ENCODE results near the gene MAGI2.

MAGI2 gene

DNA sequence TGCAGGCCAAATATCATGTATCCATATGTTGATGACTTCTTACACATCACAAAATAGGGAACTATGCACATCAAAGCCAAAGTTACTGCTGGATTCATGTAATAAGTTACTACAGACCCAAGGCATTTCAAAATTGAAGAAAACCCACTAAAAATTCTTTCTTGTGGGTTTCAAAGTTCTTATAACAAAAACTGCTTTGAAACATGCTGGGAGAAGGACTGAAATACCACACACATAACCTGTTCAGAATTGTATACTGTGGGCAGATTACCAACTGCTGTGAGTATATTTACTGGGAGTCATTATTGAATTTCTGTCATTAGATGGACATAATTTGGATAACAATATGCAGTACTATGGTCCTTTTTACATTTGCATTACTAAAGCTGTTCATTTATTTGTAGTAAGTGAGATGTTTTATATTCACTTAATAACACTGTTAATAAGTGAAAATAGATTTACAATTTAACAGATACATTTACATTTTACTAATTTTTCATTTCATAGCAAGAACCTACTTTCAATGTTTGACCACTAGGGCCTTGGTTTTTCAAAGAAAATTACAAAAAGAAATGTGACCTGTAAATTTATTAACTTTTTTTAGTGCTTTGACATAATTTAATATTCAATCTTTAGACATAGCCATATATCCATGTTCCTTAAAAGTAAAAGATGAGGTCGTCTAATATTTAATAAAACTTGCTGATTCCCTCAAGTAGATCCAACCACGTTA lies 132.6 kb downstream of the MAGI2 start:
- H3K4me3 ChIP-seq (ENCODE audit: low read depth, low read length) = no peak overlapping the region
- TF ChIP-seq, protein P1, sequence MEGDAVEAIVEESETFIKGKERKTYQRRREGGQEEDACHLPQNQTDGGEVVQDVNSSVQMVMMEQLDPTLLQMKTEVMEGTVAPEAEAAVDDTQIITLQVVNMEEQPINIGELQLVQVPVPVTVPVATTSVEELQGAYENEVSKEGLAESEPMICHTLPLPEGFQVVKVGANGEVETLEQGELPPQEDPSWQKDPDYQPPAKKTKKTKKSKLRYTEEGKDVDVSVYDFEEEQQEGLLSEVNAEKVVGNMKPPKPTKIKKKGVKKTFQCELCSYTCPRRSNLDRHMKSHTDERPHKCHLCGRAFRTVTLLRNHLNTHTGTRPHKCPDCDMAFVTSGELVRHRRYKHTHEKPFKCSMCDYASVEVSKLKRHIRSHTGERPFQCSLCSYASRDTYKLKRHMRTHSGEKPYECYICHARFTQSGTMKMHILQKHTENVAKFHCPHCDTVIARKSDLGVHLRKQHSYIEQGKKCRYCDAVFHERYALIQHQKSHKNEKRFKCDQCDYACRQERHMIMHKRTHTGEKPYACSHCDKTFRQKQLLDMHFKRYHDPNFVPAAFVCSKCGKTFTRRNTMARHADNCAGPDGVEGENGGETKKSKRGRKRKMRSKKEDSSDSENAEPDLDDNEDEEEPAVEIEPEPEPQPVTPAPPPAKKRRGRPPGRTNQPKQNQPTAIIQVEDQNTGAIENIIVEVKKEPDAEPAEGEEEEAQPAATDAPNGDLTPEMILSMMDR (conservative IDR thresholded peaks at IDR 0.05; ENCODE audit: low read depth, low read length) = peak; percentile 19
- peak; percentile 55 for DNase-seq (ENCODE audit: low read depth)

DNA sequence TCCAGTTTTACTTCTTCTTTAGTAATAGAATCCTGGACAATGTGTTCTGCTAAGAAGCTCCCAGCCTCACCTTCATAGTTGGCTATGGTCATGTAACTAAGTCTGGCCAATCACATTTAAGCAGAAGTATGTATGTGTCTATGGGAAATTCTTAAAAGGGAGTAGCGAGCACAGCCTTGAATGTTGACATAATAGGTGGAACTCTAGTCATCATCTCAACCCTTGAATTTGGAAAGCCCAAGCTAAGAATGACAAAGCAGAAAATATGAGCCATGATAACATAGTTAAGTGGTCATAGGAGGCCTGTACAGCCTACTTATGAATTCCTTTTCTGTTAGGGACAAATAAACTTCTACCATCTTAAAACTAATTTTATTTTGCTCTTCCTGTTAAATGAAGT lies 134.1 kb downstream of the MAGI2 start:
- DNase-seq (ENCODE audit: low read depth) = no peak
- TF ChIP-seq, protein P1 (conservative IDR thresholded peaks at IDR 0.05; ENCODE audit: low read depth, low read length) = no peak
- H3K4me3 ChIP-seq (ENCODE audit: low read depth, low read length) = no peak overlapping the region

DNA sequence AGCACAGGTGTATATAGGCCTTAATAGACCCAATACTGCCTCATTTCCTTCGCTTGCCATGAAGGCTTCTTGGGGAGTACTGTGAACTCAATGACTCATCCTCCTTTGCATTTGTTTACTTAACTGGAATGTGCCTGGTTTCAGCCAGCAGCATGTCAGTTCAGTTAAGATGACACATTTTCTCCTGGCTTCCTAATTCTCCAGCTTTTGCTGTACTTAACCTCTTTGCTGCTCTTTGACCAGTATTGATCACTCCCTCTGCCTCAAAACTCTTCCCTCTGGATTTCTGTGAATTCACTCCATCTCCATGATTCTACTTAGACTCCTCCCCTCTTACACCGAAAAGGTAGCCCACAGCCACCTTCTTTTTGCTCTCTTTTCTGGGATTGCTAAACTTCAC lies 135.7 kb downstream of the MAGI2 start:
- DNase-seq (ENCODE audit: low read depth) = peak; percentile 90
- TF ChIP-seq, protein P1 (conservative IDR thresholded peaks at IDR 0.05; ENCODE audit: low read depth, low read length) = no peak
- no peak overlapping the region for H3K4me3 ChIP-seq (ENCODE audit: low read depth, low read length)

DNA sequence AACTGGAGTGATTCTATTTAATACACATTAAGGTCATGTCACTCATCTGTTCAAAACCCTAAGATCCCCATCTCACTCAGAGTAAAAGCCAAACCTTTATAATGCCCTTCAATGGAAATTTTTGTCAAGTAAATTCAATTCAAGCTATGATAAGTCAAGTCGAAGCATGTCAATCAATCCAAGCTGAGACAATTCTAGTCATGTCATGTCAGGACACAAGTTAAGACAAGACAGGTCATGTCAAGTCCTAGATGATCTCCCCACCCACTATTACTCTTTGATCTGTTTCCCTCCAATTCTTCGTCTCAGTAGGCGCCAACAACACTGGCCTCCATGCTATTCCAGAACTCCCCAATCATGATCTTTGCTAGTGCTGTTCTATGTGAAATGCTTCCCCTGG lies 141.4 kb downstream of the MAGI2 start:
- DNase-seq (ENCODE audit: low read depth) = no peak
- TF ChIP-seq, protein P1 (conservative IDR thresholded peaks at IDR 0.05; ENCODE audit: low read depth, low read length) = no peak
- no peak overlapping the region for H3K4me3 ChIP-seq (ENCODE audit: low read depth, low read length)

DNA sequence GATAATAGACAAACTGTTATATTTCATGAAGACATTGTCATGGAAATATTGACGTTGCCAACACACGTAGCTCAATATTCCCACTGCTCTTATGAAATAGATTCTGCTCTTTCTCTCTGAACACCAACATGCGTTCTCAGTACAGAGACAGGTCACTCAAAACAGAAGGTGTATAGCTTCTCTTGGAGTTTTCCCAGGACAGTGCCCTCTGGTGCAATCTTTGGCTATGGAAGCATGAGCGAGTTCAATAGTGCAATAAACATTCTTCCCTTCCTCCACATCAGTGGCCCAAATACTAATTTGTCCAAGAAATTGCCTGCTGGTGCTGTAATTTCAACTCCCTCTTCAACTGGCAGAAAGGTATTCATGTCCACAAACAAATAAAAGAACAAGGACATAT lies 145.3 kb downstream of the MAGI2 start:
- DNase-seq (ENCODE audit: low read depth) = peak; percentile 79
- TF ChIP-seq, protein P1 (conservative IDR thresholded peaks at IDR 0.05; ENCODE audit: low read depth, low read length) = peak; percentile 36
- no peak overlapping the region for H3K4me3 ChIP-seq (ENCODE audit: low read depth, low read length)

DNA sequence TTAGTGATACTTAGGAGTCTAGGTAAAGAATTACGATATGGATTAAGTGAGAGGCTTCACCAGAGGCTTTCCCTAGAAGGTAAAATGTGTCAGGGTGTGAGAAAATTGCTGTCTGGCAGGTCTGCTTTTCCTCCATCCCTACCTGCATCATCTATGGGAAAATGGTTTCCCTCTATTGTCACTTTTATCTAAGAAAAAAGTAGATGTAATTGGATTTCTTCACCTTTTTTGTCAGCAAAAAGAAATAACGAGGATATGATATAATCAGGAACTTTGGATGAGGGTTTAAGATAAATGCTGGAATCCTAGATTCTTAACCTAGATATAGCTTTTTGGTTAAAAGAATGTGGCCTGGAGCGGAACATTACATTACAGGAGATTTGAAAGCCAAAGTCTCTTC lies 146.1 kb downstream of the MAGI2 start:
- TF ChIP-seq, protein P1 (conservative IDR thresholded peaks at IDR 0.05; ENCODE audit: low read depth, low read length) = no peak
- DNase-seq (ENCODE audit: low read depth) = no peak
- H3K4me3 ChIP-seq (ENCODE audit: low read depth, low read length) = no peak overlapping the region

DNA sequence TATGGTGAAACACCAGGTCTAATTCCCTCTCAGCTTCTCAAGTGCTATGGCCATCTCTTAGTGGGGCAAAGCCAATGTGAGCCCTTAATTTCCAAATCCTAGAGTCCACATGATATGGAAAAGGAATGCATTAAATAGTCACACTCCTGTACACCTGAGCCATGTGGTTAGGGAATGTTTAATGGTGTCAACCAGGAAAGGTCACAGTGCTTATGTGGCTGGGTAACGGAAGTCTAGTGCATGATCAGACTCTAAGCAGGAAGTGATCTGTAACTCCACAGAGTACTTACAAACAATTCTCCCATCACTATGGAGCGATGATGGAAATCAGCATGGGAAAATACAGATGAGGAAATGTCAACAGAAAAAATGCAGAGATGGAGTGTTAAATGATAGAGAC lies 148.8 kb downstream of the MAGI2 start:
- no peak for DNase-seq (ENCODE audit: low read depth)
- H3K4me3 ChIP-seq (ENCODE audit: low read depth, low read length) = no peak overlapping the region
- TF ChIP-seq, protein P1 (conservative IDR thresholded peaks at IDR 0.05; ENCODE audit: low read depth, low read length) = no peak

All from choroid plexus epithelial cell (primary cell).